ENCODE data around the gene COA1. TPM values are rescaled to one million over a fixed set of nuclear protein-coding genes. Genes with fewer than 3 reads are reported as not detected.
"Not testable (repeated sequence)": the region's sequence is repeated elsewhere in the genome, so short reads cannot be mapped to it uniquely, and the experiment has no call there.

COA1 gene
- 10 to 100 TPM; 26.1 to 49.0 (median 30.9) TPM for total RNA-seq

- H3K4me3 ChIP-seq: peak within 1 kb of the TSS; percentile 72 to 91 (median 76)
- WGBS: under 1% methylated on average over 54 of the region's 66 CpGs
- H3K9me3 ChIP-seq: no peaks in the 10 kb centered on the region
- no peaks in the 10 kb centered on the region for H3K27me3 ChIP-seq
- H3K27ac ChIP-seq (replicated peaks in 1 of 4): peak within 1 kb of the TSS; percentile 79 to 87 (median 86)
- H3K4me1 ChIP-seq: peaks cover 9 to 49% (median 40%) of the 10 kb centered on the region in 4 donors
- no peaks in the 10 kb centered on the region for H3K36me3 ChIP-seq
- TF ChIP-seq EP300 (IDR thresholded peaks at IDR 0.05) (no peak), CTCF (IDR thresholded peaks at IDR 0.05) (peak in 2 of 3 experiments; percentile 15 to 35), POLR2A (IDR thresholded peaks at IDR 0.05; ENCODE audit: low read depth) (no peak), POLR2AphosphoS5 (IDR thresholded peaks at IDR 0.05) (peak; percentile 79 to 93)
- intact Hi-C loops (cut with DNase I): loop anchor here (2.0 to 10.0 kb wide), 3 partner anchors 33 to 795 kb away; partner anchors contain the start of genes MRPL32 and PSMA2
- DNase-seq (ENCODE audit: extremely low spot score): peak; percentile 94
Observed at GRCh38 chr7:43729214-43729923, at the start of gene COA1. TSS of gene COA1 (minus strand) at chr7:43729523. CDS start at chr7:43648614, 80,909 bp downstream.

GRCh38 chr7:43778293-43779044 is 49.1 kb upstream of the COA1 start:
- H3K27ac ChIP-seq (replicated peaks in 1 of 4); intact Hi-C loops (cut with DNase I); H3K36me3 ChIP-seq; DNase-seq (ENCODE audit: extremely low spot score); H3K4me3 ChIP-seq; H3K9me3 ChIP-seq; H3K27me3 ChIP-seq: not testable (repeated sequence)
- 95% methylated on average over 12 of the region's 18 CpGs for WGBS
- H3K4me1 ChIP-seq: peaks cover 0 to 23% (median 21%) of the 10 kb centered on the region in 4 donors

- H3K4me3 ChIP-seq; H3K4me1 ChIP-seq; H3K27me3 ChIP-seq; H3K9me3 ChIP-seq; DNase-seq (ENCODE audit: extremely low spot score); intact Hi-C loops (cut with DNase I); H3K27ac ChIP-seq (replicated peaks in 1 of 4): not testable (repeated sequence)
- H3K36me3 ChIP-seq: peaks cover 7 to 26% (median 24%) of the 10 kb centered on the region in 4 donors
- 97% methylated on average over 2 of the region's 2 CpGs for WGBS
Observed at GRCh38 chr7:43775255-43775654, 45.9 kb upstream of the COA1 start.

GRCh38 chr7:43773268-43773667 is 43.9 kb upstream of the COA1 start:
- H3K27me3 ChIP-seq; H3K4me3 ChIP-seq; H3K27ac ChIP-seq (replicated peaks in 1 of 4); H3K9me3 ChIP-seq; intact Hi-C loops (cut with DNase I); DNase-seq (ENCODE audit: extremely low spot score); H3K4me1 ChIP-seq: not testable (repeated sequence)
- WGBS: 95% methylated on average over 4 of the region's 6 CpGs
- peaks cover 7 to 20% (median 18%) of the 10 kb centered on the region in 4 donors for H3K36me3 ChIP-seq

- intact Hi-C loops (cut with DNase I): no loop called here
- 69% methylated on average over 3 of the region's 3 CpGs for WGBS
Observed at GRCh38 chr7:43771573-43771972, 42.2 kb upstream of the COA1 start.

More at GRCh38 chr7:43771573-43771972, 42.2 kb upstream of the COA1 start:
- no peak for DNase-seq (ENCODE audit: extremely low spot score)
- no peak overlapping the region for H3K4me3 ChIP-seq
- no peak overlapping the region for H3K27ac ChIP-seq (replicated peaks in 1 of 4)
- no peaks in the 10 kb centered on the region for H3K9me3 ChIP-seq
- peaks cover 7 to 25% (median 18%) of the 10 kb centered on the region in 4 donors for H3K36me3 ChIP-seq
- no peaks in the 10 kb centered on the region for H3K27me3 ChIP-seq
- TF ChIP-seq POLR2A (IDR thresholded peaks at IDR 0.05; ENCODE audit: low read depth): no peak
- TF ChIP-seq EP300 (IDR thresholded peaks at IDR 0.05): no peak
- no peak for TF ChIP-seq POLR2AphosphoS5 (IDR thresholded peaks at IDR 0.05)
- no peak for TF ChIP-seq CTCF (IDR thresholded peaks at IDR 0.05)
- H3K4me1 ChIP-seq: peaks cover 0 to 8% (median 0%) of the 10 kb centered on the region in 4 donors

All from esophagus muscularis mucosa (tissue), 4 donors.